Activated CD8-positive, alpha-beta memory T cell treated with anti-CD3 and anti-CD28 coated beads for 1 hour (primary cell): ENCODE results near the gene EP300.
"Not testable (repeated sequence)": the region's sequence is repeated elsewhere in the genome, so short reads cannot be mapped to it uniquely, and the experiment has no call there.

Experiments
- DNase-seq, 2 donors: peaks; one replicate each; pipeline ENCODE4 v3.0.0-alpha.2; 2020; ENCODE audit warnings: low read depth in 1 of 2; ENCODE audit errors: extremely low read depth in 1 of 2

The EP300 gene

DNA sequence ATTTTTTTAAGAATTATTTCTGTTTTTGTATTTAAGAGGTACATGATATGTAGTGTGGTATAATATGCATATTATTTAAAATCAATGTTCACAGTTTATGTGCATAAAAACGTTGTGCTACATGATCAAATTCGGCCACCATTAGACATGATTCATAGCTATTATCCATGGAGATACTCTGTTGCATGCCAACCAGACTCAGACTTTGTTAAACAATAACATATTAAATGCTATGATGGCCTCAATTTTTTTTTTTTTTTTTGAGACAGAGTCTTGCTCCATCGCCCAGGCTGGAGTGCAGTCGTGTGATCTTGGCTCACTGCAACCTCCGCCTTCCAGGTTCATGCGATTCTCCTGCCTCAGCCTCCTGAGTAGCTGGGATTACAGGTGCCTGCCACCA is 53.5 kb downstream of the EP300 start:
- not testable (repeated sequence) for DNase-seq

GRCh38 chr22:41146573-41146972 is 54.2 kb downstream of the EP300 start:
- no peak for DNase-seq

GRCh38 chr22:41147722-41148121 is 55.3 kb downstream of the EP300 start:
- no peak for DNase-seq

DNA sequence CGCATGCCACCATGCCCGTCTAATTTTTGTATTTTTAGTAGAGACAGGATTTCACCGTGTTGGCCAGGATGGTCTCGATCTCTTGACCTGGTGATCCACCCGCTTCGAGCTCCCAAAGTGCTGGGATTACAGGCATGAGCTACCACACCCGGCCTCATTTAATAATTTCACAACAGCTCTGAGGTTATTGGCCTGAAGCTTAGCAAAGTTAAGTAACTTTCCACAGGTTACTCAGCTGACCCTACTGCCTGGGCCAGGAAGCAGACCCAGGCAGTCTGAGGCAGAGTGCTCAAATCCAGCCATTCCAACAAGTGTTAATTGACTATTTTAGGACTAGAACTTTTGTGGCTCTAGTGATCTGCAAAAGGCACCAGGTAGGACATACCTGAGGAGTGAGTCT is 60.5 kb downstream of the EP300 start:
- DNase-seq: no peak

GRCh38 chr22:41157083-41157482 is 64.7 kb downstream of the EP300 start:
- no peak for DNase-seq

DNA sequence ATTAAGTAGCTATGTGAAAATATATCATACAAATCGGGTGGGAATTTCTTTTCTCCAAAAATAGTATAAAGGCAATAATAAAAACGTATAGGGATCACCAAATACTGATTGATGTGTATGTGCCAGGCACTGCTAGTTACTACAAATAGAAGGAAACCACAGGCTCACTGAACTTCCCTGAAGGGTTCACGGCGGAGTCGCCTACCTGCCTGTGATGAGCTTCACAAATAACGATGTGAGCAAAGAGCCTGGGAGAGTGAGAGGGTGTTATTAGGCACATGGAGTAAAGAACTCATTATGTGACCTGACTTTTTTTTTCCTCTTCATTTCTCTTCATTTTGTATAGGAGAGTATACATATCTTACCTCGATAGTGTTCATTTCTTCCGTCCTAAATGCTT is 76.8 kb downstream of the EP300 start:
- DNase-seq: no peak

GRCh38 chr22:41171996-41172395 is 79.6 kb downstream of the EP300 start:
- no peak for DNase-seq

DNA sequence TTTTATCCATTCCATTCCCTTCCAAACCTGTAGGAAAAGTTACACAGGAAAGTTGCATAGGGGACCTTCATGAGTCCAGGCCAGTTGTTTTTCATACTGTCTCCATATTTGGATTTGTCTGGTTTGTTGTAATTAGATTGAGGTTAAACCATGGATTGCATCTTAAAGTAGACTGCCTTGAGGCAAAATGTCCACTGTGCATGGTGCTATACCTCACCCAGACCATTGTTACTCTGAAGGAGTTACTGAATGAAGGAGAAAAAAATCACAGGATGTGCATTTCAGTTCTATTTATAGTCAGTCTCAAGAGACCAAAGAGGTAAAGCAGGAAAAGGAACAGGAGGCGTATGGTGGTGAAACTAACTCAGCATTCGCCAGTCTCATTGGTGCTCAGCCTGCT is 83.2 kb downstream of the EP300 start:
- no peak for DNase-seq

GRCh38 chr22:41177040-41177621 is 84.7 kb downstream of the EP300 start:
- DNase-seq: no peak

DNA sequence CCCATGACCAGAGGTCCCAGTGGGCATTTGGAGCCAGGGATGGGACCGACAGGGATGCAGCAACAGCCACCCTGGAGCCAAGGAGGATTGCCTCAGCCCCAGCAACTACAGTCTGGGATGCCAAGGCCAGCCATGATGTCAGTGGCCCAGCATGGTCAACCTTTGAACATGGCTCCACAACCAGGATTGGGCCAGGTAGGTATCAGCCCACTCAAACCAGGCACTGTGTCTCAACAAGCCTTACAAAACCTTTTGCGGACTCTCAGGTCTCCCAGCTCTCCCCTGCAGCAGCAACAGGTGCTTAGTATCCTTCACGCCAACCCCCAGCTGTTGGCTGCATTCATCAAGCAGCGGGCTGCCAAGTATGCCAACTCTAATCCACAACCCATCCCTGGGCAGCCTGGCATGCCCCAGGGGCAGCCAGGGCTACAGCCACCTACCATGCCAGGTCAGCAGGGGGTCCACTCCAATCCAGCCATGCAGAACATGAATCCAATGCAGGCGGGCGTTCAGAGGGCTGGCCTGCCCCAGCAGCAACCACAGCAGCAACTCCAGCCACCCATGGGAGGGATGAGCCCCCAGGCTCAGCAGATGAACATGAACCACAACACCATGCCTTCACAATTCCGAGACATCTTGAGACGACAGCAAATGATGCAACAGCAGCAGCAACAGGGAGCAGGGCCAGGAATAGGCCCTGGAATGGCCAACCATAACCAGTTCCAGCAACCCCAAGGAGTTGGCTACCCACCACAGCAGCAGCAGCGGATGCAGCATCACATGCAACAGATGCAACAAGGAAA is 85.4 kb downstream of the EP300 start:
- DNase-seq: no peak

DNA sequence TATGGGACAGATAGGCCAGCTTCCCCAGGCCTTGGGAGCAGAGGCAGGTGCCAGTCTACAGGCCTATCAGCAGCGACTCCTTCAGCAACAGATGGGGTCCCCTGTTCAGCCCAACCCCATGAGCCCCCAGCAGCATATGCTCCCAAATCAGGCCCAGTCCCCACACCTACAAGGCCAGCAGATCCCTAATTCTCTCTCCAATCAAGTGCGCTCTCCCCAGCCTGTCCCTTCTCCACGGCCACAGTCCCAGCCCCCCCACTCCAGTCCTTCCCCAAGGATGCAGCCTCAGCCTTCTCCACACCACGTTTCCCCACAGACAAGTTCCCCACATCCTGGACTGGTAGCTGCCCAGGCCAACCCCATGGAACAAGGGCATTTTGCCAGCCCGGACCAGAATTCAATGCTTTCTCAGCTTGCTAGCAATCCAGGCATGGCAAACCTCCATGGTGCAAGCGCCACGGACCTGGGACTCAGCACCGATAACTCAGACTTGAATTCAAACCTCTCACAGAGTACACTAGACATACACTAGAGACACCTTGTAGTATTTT is 86.1 kb downstream of the EP300 start:
- DNase-seq: no peak

DNA sequence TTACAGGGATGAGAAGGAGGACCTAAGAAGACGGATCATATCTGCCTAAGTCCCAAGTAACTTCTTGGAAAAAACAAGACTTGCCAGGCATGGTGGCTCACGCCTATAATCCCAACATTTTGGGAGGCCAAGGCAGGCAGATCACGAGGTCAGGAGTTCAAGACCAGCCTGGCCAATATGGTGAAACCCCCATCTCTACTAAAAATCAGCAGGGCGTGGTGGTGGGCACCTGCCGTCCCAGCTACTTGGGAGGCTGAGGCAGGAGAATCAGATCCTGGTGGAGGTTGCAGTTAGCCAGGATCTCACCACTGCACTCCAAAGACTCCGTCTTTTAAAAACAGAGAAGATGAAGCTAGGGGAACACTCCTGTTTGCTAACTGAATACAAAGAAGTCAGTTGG is 88.0 kb downstream of the EP300 start:
- not testable (repeated sequence) for DNase-seq

GRCh38 chr22:41180926-41181325 is 88.5 kb downstream of the EP300 start:
- no peak for DNase-seq

GRCh38 chr22:41181349-41182241 is 89.2 kb downstream of the EP300 start:
- DNase-seq: no peak

- DNase-seq: no peak
Measured at GRCh38 chr22:41184679-41185078, 92.3 kb downstream of the EP300 start.

GRCh38 chr22:41191467-41191866 is 99.1 kb downstream of the EP300 start:
- DNase-seq: no peak

GRCh38 chr22:41193829-41194228 is 101.4 kb downstream of the EP300 start:
- no peak for DNase-seq

- DNase-seq: peak; percentile 51 to 75
Measured at GRCh38 chr22:41197038-41197972, 104.9 kb downstream of the EP300 start.

DNA sequence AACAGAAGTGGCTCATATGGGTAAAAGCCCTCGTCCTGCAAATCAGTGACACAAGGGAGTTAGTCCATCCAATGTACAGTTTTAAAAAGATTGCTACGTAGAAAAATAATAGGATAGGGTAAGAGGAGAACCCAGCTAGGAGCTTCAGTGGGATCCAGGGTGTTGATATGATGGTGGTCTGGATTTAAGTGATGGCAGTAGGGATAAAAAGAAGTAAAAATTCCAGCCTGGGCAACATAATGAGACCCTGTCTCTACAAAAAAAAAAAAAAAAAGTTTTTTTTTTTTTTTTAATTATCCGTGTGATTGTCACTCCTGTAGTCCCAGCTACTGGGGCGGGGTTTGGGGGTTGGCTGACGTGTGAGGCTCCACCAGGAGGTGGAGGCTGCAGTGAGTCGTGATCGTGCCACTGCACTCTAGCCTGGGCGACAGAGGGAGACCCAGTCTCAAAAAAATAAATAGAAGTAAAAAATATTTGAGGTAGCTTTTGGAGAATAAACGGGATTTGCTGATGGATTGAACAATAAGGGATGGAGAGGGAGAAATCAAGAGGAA is 105.7 kb downstream of the EP300 start:
- peak in 1 of 2 donors; percentile 21 for DNase-seq

- no peak for DNase-seq
Measured at GRCh38 chr22:41201141-41201540, 108.7 kb downstream of the EP300 start.
